ENCODE data around the gene HLF. TPM values are rescaled to one million over a fixed set of nuclear protein-coding genes. Genes with fewer than 3 reads are reported as not detected.
A peak's percentile ranks its signal among the peaks of the same experiment; 100 is the strongest.

Gene HLF
- total and polyA plus RNA-seq, 9 donors = 28.0 to 106 (median 40.8) TPM

GRCh38 chr17:55285340-55286301 is 20.9 kb downstream of the HLF start:
- no peaks in the 10 kb centered on the region for H3K27me3 ChIP-seq
- TF ChIP-seq EP300 (IDR thresholded peaks at IDR 0.05) (no peak), POLR2A (IDR thresholded peaks at IDR 0.05) (peak; percentile 8)
- H3K4me1 ChIP-seq (ENCODE audit: insufficient read depth) = peaks cover 45% of the 10 kb centered on the region
- no peak overlapping the region for H3K4me3 ChIP-seq
- peak overlapping the region; percentile 51 to 89 for H3K27ac ChIP-seq
- 1 to 8% (median 4%) methylated on average over 11 of the region's 11 CpGs for whole genome bisulfite sequencing, 3 donors
- no peaks in the 10 kb centered on the region for H3K36me3 ChIP-seq
- DNase-seq = peak; percentile 96 to 100 (median 99)
- H3K9me3 ChIP-seq = no peaks in the 10 kb centered on the region
- intact Hi-C loops (cut with DNase I) = no loop called here

DNA sequence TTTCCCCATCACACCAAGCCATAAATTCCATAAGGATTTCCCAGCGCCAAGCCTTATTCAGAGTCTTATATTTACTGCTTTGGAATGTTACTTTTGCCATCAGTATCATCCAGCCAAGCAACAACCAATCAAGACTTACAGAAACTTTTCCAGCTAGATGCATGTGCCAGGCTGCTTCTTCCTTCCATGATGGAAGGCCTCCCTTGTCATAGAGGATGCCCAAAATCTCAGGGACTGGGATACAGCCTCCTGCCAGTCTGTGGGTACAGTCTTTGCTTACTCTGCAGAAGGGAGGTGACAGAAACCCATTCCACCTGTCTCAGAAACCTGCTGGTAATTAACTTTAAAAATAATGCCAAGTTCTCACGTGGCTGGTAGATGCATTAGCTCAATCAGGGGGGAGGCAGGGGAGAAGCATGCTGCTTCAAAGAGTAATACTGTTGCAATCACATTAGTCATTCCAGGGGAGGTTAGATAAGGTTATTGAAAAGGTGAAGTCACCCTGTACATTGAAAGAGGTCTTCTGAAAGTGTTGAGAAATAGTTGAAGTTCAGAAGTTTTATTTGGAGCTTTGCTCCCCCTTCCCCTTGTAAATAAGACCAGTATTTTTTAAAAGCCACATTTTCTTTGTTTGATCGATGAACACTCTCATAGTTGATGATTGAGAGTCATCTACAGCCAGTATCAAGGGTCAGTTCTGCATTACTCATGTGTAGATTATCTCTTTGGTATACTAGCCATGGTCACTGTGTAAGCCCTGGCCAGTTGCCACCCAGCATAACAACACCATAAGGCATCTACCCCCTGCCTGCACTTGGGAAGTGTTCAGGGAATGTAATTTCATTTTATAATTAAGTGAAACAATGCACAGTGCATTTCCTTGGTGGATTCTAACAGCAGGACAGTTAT is 22.2 kb downstream of the HLF start:
- H3K4me1 ChIP-seq (ENCODE audit: insufficient read depth) = peaks cover 38% of the 10 kb centered on the region
- TF ChIP-seq POLR2A (IDR thresholded peaks at IDR 0.05) (no peak), EP300 (IDR thresholded peaks at IDR 0.05) (no peak)
- TF ChIP-seq, protein P1, sequence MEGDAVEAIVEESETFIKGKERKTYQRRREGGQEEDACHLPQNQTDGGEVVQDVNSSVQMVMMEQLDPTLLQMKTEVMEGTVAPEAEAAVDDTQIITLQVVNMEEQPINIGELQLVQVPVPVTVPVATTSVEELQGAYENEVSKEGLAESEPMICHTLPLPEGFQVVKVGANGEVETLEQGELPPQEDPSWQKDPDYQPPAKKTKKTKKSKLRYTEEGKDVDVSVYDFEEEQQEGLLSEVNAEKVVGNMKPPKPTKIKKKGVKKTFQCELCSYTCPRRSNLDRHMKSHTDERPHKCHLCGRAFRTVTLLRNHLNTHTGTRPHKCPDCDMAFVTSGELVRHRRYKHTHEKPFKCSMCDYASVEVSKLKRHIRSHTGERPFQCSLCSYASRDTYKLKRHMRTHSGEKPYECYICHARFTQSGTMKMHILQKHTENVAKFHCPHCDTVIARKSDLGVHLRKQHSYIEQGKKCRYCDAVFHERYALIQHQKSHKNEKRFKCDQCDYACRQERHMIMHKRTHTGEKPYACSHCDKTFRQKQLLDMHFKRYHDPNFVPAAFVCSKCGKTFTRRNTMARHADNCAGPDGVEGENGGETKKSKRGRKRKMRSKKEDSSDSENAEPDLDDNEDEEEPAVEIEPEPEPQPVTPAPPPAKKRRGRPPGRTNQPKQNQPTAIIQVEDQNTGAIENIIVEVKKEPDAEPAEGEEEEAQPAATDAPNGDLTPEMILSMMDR (IDR thresholded peaks at IDR 0.05) = no peak
- 39 to 60% (median 48%) methylated on average over 3 of the region's 3 CpGs for WGBS, 3 donors
- H3K36me3 ChIP-seq = no peaks in the 10 kb centered on the region
- H3K27me3 ChIP-seq = no peaks in the 10 kb centered on the region
- no peaks in the 10 kb centered on the region for H3K9me3 ChIP-seq
- H3K27ac ChIP-seq = peak overlapping the region; percentile 13 to 89
- DNase-seq = peak in 1 of 5 donors; percentile 42
- intact Hi-C loops (cut with DNase I) = no loop called here
- H3K4me3 ChIP-seq = no peak overlapping the region

DNA sequence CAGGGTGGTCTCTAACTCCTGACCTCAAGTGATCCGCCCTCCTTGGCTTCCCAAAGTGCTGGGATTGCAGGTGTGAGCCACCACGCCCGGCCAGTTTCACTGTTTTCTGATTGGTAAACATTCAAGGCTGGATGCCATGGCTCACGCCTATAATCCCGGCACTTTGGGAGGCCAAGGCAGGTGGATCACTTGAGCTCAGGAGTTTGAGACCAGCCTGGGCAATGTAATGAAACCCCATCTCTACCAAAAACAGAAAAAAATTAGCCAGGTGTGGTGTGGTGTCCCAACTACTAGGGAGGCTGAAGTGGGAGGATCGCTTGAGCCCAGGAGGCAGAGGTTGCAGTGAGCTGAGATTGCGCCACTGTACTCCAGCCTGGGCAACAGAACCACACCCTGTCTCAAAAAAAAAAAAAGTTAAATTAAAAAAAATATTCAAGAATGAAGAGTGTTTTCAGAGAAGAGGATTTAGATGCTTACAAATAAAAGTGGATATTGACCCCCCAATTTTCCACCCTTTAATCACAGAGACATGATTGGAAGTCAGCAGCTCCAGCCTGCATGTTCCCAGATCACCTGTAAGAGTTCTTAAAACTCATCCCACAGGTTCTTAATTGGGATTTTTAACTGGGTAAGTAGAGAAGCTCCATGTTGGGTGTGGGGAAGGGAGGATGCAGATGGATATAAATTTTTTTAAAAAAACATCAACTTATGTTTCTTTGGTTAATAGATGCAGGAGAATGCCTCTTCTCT is 23.8 kb downstream of the HLF start:
- DNase-seq = no peak
- 96 to 98% (median 97%) methylated on average over 7 of the region's 7 CpGs for WGBS, 3 donors
- no peaks in the 10 kb centered on the region for H3K27me3 ChIP-seq
- H3K4me3 ChIP-seq = no peak overlapping the region
- no peaks in the 10 kb centered on the region for H3K36me3 ChIP-seq
- intact Hi-C loops (cut with DNase I) = no loop called here
- H3K9me3 ChIP-seq = no peaks in the 10 kb centered on the region
- H3K4me1 ChIP-seq (ENCODE audit: insufficient read depth) = peaks cover 28% of the 10 kb centered on the region
- H3K27ac ChIP-seq = no peak overlapping the region
- TF ChIP-seq POLR2A (IDR thresholded peaks at IDR 0.05) (no peak), EP300 (IDR thresholded peaks at IDR 0.05) (no peak)
- TF ChIP-seq, protein P1 (IDR thresholded peaks at IDR 0.05) = no peak

- 93 to 100% (median 100%) methylated on average over 1 of the region's 1 CpG for WGBS, 3 donors
- Histone ChIP-seq H3K27ac (no peak overlapping the region), H3K36me3 (no peaks in the 10 kb centered on the region), H3K9me3 (no peaks in the 10 kb centered on the region), H3K27me3 (no peaks in the 10 kb centered on the region), H3K4me1 (ENCODE audit: insufficient read depth) (peaks cover 24% of the 10 kb centered on the region), H3K4me3 (no peak overlapping the region)
- no peak for DNase-seq
- TF ChIP-seq, protein P1 (IDR thresholded peaks at IDR 0.05) = no peak
- TF ChIP-seq POLR2A (IDR thresholded peaks at IDR 0.05) = no peak
- no peak for TF ChIP-seq EP300 (IDR thresholded peaks at IDR 0.05)
- intact Hi-C loops (cut with DNase I) = no loop called here
These were observed 24.3 kb downstream of the HLF start for GRCh38 chr17:55289106-55289446.

Data from ovary (tissue), 9 donors.